ENCODE data around the gene GTF3C4.
A peak's percentile ranks its signal among the peaks of the same experiment; 100 is the strongest.

The GTF3C4 gene

GRCh38 chr9:132671620-132672412 is 1.6 kb downstream of the GTF3C4 start:
- DNase-seq: no peak
- Histone ChIP-seq H3K27me3 (no peaks in the 10 kb centered on the region), H3K36me3 (no peaks in the 10 kb centered on the region), H3K4me3 (peak overlapping the region; percentile 94 to 96), H3K27ac (no peak overlapping the region), H3K9me3 (no peaks in the 10 kb centered on the region), H3K4me1 (peaks cover 0 to 54% (median 23%) of the 10 kb centered on the region in 4 donors)
- no peak for TF ChIP-seq CTCF (IDR thresholded peaks at IDR 0.05)
- intact Hi-C loops (cut with DNase I; ENCODE audit: low total_unique reads): loop anchor here (10.0 kb wide), 1 partner anchor 203 kb away; the partner anchor contains the start of genes AK8 and SPACA9

- intact Hi-C loops (cut with DNase I; ENCODE audit: low total_unique reads): loop anchor here (10.0 kb wide), 1 partner anchor 202 kb away; the partner anchor contains the start of genes AK8 and SPACA9
- no peak for DNase-seq
- Histone ChIP-seq H3K36me3 (no peaks in the 10 kb centered on the region), H3K27ac (no peak overlapping the region), H3K4me1 (peaks cover 0 to 54% (median 23%) of the 10 kb centered on the region in 4 donors), H3K4me3 (no peak overlapping the region), H3K27me3 (no peaks in the 10 kb centered on the region), H3K9me3 (no peaks in the 10 kb centered on the region)
- TF ChIP-seq CTCF (IDR thresholded peaks at IDR 0.05): no peak
These were observed 2.1 kb downstream of the GTF3C4 start for GRCh38 chr9:132672413-132672690.

GRCh38 chr9:132673355-132673754 is 3.1 kb downstream of the GTF3C4 start:
- Histone ChIP-seq H3K4me3 (no peak overlapping the region), H3K27ac (no peak overlapping the region), H3K36me3 (peaks cover 6 to 7% (median 7%) of the 10 kb centered on the region in 3 donors), H3K9me3 (no peaks in the 10 kb centered on the region), H3K27me3 (no peaks in the 10 kb centered on the region), H3K4me1 (peaks cover 0 to 54% (median 23%) of the 10 kb centered on the region in 4 donors)
- intact Hi-C loops (cut with DNase I; ENCODE audit: low total_unique reads): loop anchor here (10.0 kb wide), 1 partner anchor 201 kb away; the partner anchor contains the start of genes AK8 and SPACA9
- no peak for TF ChIP-seq CTCF (IDR thresholded peaks at IDR 0.05)
- no peak for DNase-seq

GRCh38 chr9:132674485-132674884 is 4.2 kb downstream of the GTF3C4 start:
- DNase-seq: no peak
- Histone ChIP-seq H3K27me3 (no peaks in the 10 kb centered on the region), H3K27ac (no peak overlapping the region), H3K4me3 (no peak overlapping the region), H3K4me1 (peaks cover 0 to 46% (median 23%) of the 10 kb centered on the region in 4 donors), H3K36me3 (peaks cover 17 to 18% (median 18%) of the 10 kb centered on the region in 3 donors), H3K9me3 (no peaks in the 10 kb centered on the region)
- TF ChIP-seq CTCF (IDR thresholded peaks at IDR 0.05): no peak
- intact Hi-C loops (cut with DNase I; ENCODE audit: low total_unique reads): loop anchor here (10.0 kb wide), 1 partner anchor 200 kb away; the partner anchor contains the start of genes AK8 and SPACA9

- H3K9me3 ChIP-seq: no peaks in the 10 kb centered on the region
- no peak overlapping the region for H3K27ac ChIP-seq
- DNase-seq: no peak
- no peak overlapping the region for H3K4me3 ChIP-seq
- no peaks in the 10 kb centered on the region for H3K27me3 ChIP-seq
- TF ChIP-seq CTCF (IDR thresholded peaks at IDR 0.05): no peak
- peaks cover 26 to 36% (median 31%) of the 10 kb centered on the region in 3 donors for H3K36me3 ChIP-seq
- intact Hi-C loops (cut with DNase I; ENCODE audit: low total_unique reads): loop anchor here (10.0 kb wide), 1 partner anchor 197 kb away; the partner anchor contains the start of genes AK8 and SPACA9
- H3K4me1 ChIP-seq: peaks cover 0 to 24% (median 4%) of the 10 kb centered on the region in 4 donors
These were observed 7.7 kb downstream of the GTF3C4 start for GRCh38 chr9:132677976-132678375.
